DMS153 (cell line): ENCODE data around the gene TP53BP2.

Experiments used
- DNase-seq: peaks from one replicate; lab custom pipeline; 2025; lab: John Stamatoyannopoulos, UW

The TP53BP2 gene

GRCh38 chr1:223792046-223792445 lies 53.7 kb downstream of the TP53BP2 start:
- no peak for DNase-seq

- DNase-seq, result no peak
Measured at GRCh38 chr1:223788746-223789415, 56.9 kb downstream of the TP53BP2 start.

DNA sequence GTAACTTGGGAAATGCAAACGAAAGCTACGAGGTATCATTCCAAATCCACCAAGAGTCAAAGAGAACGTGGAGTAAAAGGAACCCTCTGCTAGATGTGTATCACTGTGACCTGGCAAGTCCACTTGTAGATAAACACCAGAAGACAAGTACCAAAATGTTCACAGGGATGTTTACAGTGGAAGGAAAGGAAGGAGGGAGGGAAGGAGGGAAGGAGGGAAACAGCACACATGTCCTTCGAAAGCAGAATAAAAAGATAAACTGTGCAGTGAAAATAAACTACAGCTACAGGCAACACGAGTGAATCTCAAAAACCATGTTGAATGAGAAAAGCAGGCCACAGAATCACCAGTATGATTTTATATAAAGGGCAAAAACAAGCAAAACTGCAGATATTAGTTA lies 59.9 kb downstream of the TP53BP2 start:
- no peak for DNase-seq

DNA sequence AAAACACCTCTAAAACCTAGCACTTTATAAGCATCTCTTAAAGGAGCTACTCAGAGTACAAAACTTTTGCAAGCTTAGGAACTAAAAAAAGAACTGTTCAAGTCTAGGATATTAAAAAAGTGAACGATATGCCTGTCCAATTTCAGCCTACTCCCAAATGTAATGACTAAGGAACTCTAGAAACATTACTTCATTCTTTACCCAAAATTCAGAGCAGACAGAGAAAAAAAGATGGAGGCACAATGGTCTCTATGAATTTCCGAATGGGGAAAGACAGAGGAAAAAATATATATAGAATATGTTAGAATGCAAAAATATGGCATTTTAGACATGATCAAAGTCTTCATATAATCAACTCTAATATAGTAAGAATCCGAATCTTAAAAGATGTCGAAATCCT lies 61.2 kb downstream of the TP53BP2 start:
- DNase-seq, result no peak

DNA sequence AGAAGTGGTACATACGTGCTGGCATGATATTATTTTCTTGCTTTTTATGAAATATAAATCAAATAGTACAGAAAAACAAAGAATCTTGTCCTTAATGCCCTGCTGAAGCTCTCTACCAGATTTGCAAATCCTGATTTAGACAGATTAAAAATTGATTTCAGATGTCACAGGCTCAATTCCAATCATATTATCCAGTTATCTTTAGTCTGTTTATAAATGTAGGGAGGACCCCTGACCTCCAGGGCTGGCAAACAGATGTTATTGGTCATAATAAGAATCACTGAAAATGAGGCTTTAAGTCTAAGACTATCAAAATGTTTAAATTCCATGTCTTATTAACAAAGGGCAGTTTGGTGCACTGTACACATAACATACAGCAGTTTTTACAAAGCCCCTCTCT lies 62.1 kb downstream of the TP53BP2 start:
- no peak for DNase-seq

DNA sequence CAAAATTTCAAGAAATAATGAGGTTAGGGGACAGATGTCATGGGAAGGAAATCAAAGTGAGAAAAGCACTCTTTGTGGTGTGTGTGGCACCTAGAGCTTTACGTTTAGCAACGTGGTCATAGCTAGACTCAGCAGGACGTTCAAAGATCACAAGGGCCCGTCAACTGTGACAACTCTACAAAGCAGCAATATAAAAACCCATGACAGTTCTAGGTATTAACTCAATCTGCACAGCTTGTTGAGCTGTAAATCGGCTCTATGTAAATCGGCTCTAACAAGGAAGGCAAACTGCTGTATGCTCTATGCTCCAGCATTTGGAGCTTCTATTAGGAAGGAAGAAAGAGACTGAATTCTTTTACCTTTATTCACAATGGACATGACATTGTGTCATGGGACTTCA lies 64.8 kb downstream of the TP53BP2 start:
- DNase-seq, result no peak

- DNase-seq, result no peak
Measured at GRCh38 chr1:223780318-223780717, 65.4 kb downstream of the TP53BP2 start.

GRCh38 chr1:223776826-223777454 lies 68.8 kb downstream of the TP53BP2 start:
- DNase-seq, result no peak

DNA sequence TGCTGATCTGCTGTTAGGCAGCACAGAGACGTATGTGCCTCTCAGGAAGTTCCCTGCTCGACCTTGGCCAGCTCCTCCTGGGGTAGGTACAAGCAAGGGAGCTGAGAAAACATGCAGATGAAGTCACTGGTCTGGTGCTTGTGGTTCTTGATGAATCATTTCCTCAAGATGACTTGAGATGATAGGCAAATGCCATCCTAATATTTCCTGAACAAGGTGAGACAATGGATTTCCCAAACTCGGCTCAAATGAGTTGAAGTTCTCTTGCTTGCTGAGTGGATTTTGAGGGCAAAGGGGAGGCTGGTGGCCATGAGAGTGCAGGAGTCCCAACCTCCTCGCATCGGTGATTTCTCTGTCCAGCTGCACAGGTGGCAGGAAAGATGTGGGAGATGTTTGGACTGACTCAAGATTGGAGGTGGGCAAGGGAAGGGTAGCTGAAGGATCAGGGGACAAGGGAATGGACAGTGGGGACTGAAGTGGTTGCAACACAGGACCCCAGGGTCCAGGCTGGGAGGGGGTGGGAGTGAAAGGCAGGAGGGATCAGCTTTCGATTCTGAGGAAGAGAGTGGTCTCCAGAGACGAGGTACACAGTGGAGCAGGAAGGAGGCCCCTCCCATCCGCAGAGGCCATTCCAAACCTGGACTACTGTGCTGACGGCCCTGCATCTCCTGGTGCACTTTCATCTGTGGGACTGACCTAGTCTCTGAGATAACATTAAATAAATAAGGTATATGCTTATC lies 69.5 kb downstream of the TP53BP2 start:
- DNase-seq, result no peak

DNA sequence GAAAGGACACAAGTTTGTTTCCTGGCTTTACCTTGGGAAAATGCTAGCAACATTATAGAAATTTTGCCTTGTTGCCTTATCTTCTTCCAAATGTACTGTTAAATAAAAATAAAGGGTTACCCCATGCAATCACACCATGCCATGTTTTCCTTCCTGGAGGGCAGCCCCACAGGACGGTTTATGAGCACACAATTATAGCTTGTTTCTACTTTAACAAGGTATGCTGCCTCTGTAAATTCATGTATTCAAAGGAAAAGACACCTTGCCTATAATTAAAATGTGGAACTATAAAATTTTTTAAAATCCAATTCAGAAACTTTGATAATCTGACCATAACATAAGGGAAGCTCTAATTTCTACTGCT lies 70.1 kb downstream of the TP53BP2 start:
- DNase-seq, result no peak

DNA sequence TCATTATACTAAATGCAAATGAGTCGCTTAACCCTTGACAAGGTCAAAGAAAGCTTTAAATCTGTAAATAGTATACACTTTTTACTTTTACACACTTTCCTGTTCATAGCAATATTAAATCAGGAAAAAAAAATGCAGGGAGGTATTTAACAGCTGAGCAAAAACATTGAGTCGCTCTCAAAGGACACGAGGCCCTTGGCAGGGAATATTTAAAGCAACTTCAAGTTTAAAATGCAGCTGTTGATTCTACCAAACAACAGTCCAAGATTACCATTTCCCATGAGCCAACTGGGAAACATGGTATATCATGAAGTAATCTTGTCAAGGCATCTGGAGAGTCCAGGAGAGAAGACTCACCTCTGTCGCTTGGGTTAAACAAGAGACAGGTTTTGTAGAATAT lies 70.7 kb downstream of the TP53BP2 start:
- no peak for DNase-seq

DNA sequence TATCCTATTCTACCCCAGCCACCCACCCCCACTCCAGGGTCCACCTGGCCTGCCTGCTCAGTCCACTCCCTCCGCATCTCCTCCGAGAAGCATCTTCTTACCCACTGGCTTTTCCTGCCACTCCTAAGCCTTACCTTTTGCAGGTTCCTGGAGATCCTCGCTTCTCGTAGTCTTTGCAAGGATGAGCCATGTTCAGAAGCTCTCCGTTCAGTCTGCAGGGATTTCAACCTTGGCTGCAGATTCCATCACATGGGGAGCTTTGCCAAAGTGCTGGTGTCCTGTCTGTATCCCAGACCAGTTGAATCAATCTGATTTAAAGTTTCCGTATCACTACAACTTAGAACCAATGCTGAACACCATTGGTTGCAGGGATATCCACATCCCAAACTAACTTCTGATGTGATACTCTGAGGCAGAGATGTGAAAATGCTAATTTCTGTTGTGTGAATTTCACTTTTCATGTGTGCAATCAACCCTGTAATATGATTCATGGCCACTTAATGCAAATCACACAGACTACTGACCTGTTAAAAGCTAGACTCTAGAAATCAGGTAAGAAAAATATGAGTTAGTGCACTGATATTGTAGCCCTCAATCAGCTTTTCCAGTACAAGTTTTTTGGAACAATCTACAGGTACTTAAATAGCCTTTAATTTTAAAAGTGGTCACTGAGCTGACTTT lies 71.5 kb downstream of the TP53BP2 start:
- DNase-seq, result no peak

DNA sequence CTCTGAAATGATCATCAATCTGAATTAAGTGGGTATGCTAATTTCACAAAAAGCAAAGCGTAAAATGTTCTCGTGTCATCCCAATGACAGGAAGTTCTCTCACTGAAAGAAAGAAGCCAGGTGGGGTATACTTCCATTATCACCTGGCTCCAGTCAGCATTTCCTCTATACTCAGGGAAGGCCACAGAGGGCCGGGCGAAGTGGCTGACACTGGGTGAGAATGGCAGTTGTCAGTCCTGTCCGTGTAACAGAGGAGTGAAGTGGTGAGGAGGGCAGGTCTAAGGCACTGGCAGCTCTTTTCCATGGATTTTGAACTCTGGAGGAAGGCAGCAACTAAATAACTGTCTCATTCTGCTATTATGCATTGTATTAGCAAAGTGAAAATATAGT lies 73.0 kb downstream of the TP53BP2 start:
- DNase-seq, result peak; percentile 45

DNA sequence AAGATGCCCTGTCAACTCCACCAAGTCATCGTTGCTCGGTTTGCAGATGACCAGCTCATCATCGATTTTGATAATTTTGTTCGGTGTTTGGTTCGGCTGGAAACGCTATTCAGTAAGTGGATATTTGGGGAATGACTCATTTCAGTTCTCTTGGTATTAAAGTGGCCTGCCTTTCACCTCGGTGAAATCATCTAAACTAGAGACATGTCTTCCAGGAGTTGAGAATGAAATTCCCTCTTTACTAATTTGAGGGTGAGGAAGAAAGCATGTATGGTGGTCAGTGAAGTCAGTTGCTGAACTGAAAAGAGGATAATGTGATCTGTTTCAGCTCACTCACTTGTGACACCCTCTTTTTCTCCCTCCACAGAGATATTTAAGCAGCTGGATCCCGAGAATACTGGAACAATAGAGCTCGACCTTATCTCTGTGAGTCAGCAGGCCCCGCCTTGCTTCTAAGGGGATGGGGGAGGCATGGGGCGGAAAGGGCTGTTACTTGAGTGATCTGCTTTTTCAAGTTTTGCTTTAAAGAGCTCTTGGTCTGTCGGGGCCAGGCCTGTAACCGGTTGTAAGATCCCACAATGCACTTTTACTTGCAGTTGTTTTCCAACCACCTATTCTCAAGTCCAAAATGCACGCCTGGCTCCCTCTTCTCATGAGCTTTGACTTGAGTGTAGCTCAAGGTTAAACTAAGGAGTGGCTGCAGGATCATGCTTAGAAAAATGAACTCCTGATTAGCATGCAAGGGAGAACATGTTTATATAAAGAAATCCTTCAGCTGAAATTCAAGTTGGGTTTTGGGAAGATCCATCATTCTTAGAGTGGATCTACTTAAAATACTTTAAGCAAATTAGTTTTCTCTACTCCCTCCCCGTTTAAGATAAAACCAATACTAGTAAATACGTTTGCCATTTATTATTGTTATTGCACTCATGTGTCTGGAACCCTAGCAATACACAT lies 73.7 kb downstream of the TP53BP2 start:
- peak; percentile 44 for DNase-seq

- DNase-seq, result no peak
Measured at GRCh38 chr1:223771469-223771813, 74.3 kb downstream of the TP53BP2 start.

DNA sequence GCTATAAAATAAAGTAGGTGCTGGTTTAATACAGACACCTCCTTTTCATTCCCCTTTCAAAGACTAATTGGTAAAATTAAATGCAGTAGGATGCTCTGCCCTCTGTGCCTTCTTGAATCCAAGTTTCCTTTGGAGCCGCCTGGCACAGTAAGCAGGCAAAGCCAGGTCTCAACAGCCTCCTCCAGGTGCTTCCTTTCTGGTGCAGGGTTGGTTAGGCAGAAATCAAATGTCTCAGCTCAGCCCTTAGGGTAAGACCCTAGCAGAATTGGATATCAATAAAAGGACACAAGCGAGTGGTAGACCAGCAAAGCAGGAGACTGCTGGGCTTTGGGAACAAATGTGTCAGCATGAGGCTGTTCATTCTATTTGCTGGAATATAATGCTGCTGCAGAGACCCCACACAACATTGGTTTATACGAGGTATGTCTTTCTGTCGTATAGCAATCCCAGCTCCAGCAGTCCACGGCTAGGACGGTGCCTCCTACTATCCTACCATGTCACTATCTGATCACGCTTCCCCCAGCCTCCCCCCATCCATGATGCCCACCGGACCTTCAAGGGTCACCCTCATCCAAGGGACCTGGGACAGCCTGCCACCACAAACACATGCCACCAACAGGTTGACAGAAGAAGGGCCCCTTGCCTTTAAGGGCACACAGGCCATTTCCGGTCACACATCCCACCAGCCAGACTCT lies 75.0 kb downstream of the TP53BP2 start:
- DNase-seq, result no peak

- peak; percentile 78 for DNase-seq
Measured at GRCh38 chr1:223765719-223766340, 79.9 kb downstream of the TP53BP2 start.

DNA sequence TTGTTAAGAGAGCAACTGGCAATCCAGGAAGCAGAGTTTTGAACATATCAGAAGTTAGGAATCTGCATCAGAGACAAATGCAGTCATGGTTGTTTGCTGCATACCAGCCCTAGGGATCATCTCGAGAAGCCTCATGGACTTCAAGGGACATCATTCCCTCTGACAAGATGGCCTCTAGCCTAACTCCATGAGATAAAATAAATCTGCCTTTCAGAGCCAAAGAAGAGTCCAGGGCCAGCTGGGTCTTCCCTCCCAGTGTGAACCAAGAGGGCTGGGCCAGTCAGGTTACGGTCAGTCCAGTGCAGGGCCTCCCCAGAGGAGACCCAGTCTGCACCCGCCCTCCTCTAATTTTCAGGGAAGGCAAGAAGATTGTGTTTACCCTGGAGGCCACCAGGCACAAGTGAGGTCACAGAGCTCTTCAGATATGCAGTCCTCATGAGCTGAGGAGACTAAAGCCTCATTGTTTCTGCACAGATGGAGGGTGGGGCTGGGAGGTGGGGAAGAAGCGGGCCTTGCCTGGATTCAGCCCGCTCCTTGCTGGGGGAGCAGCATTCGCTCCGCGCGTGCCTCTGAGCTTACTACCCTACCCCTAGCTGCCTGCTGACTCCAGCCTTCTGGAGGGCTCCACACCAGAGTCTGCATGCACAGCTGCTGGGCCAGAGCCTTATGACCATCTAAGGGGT lies 80.6 kb downstream of the TP53BP2 start:
- DNase-seq, result no peak

GRCh38 chr1:223763881-223764280 lies 81.9 kb downstream of the TP53BP2 start:
- no peak for DNase-seq

DNA sequence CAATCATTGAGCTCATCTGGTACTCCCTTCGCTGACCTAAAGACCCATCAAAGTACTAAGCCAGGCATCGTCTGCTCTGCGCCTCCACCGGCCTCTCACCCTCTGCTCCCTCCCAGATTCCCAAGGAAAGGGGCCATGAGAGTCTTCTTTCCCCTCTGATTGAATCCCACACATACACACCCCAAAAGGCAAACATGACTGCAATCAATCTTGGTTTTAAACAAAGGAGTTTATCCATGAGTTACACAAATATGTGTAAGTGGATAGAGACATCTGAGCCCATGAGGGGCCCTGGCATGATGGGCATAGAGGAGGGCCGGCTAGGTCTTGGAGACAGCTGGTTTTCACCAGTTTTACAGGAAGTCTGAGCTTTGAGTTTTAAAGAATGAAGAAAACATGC lies 82.5 kb downstream of the TP53BP2 start:
- DNase-seq, result no peak
